Measurements from ENCODE around the gene AKAP11.

DNA sequence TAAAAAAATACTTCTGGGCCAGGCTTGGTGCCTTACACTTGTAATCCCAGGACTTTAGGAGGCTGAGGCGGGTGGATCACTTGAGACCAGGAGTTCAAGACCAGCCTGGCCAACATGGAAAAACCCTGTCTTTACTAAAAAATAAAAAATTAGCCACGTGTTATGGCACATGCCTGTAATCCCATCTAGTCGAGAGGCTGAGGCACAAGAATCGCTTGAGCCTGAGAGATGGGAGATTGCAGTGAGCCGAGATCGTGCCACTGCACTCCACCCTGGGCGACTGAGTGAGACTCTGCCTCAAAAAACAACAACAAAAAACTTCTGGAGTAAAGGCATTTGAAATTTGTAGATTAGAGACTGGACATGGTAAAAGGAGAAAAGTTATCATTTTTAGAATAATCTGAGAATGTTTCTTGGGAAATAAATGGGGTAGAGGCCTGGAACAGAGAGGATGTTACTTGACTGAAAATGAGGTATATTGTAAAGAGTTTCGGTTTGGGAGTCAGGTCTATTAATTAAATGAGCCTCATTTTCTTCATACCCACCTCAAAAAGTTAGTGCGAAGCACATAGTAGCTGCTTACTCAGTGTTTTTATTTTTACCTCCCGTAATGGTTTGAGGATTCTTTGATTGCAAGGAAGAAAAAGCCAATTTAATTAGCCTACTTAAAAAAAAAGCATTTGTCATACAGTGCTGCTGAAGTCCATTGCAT, 2.6 kb downstream of the AKAP11 start:
- TF ChIP-seq, protein P1, sequence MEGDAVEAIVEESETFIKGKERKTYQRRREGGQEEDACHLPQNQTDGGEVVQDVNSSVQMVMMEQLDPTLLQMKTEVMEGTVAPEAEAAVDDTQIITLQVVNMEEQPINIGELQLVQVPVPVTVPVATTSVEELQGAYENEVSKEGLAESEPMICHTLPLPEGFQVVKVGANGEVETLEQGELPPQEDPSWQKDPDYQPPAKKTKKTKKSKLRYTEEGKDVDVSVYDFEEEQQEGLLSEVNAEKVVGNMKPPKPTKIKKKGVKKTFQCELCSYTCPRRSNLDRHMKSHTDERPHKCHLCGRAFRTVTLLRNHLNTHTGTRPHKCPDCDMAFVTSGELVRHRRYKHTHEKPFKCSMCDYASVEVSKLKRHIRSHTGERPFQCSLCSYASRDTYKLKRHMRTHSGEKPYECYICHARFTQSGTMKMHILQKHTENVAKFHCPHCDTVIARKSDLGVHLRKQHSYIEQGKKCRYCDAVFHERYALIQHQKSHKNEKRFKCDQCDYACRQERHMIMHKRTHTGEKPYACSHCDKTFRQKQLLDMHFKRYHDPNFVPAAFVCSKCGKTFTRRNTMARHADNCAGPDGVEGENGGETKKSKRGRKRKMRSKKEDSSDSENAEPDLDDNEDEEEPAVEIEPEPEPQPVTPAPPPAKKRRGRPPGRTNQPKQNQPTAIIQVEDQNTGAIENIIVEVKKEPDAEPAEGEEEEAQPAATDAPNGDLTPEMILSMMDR (IDR thresholded peaks at IDR 0.05), result no peak
- no peak for TF ChIP-seq POLR2A (IDR thresholded peaks at IDR 0.05)
